GM21529 (cell line): ENCODE data around the gene AUTS2.
A peak's percentile ranks its signal among the peaks of the same experiment; 100 is the strongest.

Experiments used
- ATAC-seq: cut with Tn5 transposase; IDR thresholded peaks from one replicate; pipeline ENCODE4 v1.9.1; 2021; ENCODE audit not compliant: unreplicated experiment

The AUTS2 gene

DNA sequence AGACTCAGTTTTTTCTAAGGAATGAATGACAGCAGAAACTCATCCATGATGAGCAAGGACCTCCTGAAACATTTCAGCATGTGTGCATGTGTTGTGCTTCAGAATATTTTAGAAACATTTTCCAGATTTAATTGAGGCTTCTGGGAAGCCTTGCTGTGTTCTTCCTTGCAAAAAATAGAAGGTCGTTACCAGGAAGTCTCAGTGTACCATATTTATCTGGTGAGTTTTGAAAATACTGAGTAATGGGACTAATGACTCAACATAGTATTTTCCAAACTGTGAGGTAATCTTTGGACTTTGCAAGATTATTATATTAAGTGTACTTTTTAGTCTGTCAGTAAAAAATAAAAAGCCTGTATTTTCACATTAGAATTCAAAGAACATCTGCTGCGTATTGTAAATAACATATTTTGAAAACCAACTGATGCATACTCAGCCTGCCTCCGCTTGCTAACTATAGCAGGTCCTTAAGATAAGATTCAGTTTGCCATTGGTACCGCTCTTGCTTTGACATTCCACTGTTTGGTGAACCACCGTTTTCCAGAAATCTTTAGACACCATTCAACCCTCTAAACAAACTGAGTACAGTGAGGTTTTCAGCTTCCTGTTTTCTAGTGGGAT, 794.1 kb downstream of the AUTS2 start:
- no peak for ATAC-seq

DNA sequence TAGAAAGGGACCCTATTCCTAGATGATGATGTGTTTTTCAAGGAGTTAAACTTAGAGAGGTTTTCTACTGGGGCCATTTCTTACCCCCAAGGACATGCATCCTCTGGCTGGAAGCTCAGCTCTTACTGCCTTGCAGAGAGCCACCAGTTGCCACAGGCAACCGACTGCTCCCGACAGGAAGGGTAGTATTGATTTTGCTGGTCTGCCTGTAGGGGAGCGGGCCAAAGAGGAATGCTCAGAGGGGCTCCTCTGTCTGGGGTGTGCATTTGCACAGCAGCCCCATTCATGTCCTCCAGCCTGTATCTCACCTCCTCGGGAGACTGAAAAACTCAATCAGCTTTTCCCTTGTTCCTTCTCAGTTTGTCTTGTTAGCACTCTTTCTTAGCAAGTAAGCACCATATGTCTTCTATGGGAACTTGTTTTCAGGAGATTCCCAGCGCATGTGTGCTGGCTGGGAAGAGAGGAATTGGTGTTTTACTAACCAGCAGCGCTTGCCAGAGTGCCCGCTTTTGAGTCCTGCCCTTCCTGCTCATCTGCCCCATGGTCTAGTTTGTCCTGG, 794.7 kb downstream of the AUTS2 start:
- no peak for ATAC-seq

DNA sequence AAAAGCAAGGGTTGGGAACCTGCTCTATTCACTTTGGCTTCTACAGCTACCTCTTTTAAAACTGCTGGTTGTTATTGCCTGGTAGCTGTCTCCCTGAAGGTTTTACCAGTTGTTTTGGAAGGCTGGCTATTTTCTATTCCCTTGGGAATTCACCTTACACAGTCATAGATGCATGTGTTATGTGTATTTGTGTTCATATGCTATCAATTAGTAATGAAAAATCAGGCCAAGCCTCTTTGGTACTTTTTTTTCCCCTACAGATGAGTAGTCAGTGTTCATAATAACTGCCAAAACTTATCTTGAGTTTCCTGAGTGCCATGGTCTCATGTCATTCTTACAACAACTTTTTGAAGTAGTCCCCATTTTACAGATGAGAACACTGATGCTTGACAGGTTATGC, 795.7 kb downstream of the AUTS2 start:
- ATAC-seq: no peak

DNA sequence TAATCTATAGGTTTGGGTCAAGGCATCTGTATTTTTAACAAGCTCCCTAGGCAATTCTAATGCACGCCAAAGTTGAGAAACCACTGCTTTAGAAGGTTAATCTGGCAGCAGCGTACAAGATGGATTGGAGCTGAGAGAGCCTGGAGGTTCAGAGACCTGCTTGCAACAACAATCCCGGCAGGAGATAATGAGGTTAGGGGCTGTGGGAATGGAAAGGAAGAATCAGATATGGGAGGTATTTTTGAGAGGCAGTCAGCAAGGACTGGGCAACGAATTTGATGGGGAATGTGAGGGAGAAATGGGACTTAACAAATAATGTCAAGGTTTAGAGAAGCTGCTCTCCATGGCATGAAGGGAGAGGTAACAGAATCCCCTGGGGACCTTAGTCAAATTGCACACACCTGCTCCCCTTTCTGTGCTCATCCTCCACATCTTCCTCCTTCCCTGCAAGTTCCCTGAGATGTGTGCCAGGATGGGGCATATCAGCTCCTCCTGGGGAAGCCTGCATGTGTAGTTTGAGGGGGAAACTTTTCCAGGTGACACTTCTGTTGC, 802.6 kb downstream of the AUTS2 start:
- no peak for ATAC-seq

DNA sequence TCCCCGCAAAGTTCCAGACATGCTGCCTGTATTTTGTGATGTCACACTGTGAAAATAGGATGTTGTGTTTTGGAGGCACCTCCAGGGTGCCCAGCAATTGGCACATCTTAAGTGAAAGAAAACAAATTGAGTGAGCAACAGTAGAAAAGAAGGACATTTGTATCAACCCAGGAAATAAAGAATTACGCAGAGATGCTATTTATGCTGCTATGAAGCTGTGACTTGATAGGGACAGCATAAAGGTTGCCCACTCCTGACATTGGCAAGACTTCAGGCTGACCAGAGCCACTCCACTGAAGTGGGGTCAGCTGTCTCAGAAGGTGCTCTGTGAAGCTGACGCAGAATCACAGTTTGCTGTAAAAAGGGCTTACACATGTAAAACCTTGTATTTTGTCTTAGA, 803.8 kb downstream of the AUTS2 start:
- ATAC-seq: no peak

DNA sequence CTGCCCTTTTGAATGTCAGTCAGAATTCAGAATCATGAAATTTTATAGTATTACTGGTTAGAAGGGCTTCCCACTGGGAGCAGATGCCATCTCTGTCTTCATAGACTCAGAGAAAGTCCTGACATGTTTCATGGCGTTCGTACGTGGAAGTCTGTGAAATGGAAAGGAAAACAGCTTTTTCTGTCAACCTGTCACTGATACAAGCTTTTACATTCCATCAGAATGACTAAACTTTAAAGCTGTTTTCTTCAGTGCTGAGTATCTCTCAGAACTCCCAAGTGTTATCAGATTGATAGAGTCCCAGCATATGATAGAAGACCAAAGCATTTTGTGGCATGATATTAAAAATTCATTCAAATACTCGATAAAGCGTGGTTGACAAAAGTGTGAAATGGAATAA, 807.0 kb downstream of the AUTS2 start:
- ATAC-seq: no peak

DNA sequence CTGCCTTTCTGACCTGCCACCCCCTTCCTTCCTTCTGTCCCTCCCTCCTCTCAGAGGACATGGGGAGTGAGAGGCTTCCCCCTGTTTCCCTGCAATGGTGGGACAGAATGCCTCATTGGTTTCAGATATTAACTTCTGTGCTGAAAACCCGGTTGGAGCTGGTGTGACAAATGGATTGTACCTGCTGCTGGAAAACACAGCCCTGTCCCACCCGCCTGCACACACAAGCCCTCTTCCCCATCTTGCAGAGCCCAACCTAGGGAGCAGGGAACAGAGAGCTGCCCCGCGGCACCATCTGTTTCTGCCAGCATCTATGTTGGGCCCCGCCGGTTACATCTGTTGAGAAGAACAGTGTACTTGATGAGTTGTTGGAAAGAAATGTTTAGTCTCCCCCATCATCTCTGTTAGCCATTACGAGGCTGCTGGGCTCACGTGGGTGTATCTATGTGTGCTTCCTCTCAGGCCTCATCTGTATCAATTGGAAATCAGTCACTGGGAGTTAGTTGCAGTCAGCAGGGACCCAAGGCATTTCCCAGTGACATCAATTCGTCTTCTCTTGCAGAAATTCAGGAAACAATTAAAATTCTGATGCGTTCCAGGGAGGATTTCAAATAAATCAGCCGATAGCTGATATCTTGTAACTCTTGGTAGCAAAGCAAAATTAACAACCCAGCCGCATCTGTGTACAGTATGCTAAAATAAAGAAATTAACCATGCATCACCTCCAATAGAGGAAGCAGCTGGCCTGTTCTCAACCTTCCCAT, 808.1 kb downstream of the AUTS2 start:
- no peak for ATAC-seq

DNA sequence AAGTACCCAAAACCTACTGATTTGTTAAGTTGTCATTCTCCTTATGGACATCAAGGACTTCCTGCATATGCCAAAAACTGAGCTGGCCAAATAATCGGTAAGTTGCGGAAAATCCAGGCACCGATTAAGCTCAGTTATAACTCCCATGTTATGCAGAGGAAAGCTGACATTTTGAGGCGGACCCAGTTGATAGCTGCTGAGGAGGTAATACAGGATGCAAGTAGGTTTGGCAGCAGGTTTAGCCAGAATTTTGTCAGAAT, 808.6 kb downstream of the AUTS2 start:
- ATAC-seq: no peak

DNA sequence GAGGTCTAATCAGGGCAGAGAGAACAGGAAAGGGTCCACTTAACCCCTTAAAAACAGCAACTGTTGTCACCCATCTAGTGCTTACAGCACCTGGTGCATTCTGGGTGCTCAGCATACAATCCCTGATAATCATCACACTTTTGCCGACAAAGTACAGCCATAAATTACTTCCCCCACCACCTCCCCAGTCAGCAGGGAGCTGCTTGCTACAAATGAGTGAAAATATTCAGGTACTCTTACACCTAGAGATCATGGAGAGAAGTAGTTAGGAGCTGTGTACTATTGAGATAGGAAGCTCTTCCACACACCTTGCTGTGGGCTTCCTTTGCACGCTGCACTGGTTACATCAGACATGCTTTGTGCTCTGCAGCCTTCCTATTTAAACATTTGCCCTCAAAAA, 810.2 kb downstream of the AUTS2 start:
- no peak for ATAC-seq

DNA sequence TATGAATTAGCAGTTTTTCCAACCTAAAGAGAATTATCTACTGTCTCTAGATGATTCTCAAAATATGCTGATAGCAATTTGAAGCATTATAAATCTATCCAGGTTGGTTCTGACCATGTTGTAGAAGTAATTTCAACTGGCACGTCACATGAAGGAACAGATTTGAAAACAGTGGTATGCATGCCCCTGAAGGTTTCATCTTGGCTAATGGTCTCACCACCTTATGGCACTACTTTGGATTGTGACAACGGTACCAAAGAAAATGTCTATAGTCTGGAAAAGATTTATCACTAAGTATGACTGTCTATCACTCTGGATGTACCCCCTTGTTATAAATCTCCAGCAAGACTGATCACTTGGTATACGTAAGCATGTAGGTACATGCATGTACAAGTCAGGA, 810.6 kb downstream of the AUTS2 start:
- no peak for ATAC-seq

DNA sequence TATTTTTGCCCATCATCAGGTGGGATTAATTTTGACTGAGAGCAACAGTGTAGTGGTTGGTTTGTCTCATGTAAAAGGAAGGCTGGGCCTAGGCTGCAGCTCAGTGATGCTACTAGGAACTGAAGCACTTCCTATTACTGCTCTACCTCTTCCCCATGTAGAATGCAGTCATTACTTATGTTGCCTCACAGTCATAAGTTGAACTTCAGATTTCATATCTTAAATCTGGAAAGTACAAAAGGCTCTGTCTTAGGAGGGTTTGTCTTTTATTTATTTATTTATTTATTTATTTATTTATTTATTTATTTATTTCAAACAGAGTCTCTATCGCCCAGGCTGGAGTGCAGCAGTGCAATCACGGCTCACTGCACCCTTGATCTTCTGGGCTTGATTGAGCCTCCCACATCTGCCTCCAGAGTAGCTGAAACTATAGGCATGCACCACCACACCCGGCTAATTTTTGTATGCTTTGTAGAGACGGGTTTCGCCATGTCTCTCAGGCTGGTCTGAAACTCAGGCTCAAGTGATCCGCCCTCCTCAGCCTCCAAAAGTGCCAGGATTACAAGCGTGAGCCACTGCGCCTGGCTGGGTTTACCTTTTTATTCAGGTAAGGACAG, 812.0 kb downstream of the AUTS2 start:
- ATAC-seq: peak; percentile 47

DNA sequence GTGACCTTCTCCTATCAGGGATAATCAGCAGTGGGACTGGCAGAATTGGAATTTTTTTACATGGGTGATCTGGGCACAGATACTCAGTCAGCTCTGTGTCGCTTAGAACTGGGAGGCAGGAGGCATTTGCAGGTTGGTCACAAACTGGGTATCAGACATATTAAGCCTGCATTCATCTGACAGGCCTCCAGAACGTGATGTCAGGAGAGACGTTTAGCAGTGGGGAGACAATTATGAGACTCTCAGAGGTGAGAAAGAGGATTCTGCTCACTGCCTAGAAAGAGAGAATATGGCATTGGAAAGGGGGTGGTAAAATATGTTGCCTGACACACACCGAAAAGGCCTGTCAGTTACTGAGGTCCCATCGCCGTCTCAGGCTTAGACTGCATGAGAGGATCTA, 816.1 kb downstream of the AUTS2 start:
- no peak for ATAC-seq

DNA sequence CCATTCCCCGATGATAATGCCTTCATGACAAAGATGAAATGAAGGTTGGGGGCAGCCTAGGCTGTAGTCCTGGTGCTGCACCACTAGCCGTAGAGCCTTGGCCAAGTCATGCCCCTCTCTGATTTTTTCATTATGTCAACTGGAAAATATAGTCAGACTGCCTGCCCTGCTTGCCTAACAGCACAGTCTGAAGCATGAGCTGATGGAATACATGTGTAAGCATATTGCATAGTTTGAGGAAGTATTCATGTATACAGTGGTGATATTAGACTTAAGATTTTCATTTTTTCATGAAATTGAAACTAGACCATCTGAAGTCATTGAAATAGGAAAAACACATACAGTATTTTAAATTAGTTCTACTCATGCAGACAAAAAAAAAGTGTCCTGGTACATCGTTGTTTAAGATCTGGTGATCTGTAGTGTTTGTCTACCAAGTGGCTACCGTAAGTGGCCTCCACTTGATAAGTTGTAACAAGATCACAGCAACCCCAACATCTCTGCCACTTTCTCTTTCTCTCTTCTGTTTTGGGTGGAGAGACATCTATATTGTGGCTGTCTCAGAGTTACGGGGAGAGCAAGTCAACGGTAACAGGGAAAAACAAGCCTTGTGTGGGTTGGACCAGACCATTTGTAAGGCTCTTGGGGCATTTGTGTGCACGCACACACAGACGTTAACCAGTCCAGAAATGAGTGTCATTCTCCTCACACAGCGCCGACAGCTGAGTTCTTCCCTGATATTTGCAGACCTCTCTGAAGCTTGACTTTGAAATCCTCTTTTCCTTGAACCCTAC, 817.1 kb downstream of the AUTS2 start:
- peak; percentile 70 for ATAC-seq

DNA sequence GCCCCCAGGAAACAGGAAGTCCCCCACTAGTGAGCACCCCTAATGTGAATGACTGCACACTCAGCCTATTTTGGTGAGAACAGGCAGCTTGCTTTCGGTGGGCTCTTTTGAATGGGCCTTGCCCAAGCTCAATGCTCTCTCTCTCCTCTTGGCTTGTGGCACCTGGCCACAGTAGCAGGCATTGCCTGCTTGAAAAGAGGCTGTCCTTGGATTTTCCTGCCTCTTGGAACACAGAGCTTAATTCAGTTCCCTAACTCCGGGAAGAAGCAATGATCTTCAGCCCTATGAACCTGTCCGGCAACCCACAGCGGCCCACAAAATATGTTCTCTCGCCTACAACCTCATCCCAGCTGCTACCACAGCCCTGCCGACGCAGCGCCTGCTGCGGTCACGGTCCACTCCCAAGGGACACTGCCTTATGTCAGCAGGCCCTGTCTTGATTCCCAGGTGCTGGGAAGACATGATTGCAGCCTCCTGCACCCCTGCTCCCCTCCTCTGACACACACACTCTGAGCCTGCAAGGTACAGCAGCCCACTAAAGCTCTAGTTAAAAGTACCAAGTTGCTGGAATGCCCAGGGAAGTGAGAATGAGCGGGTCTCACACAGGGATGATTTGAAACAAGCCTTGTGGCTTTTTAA, 818.2 kb downstream of the AUTS2 start:
- ATAC-seq: peak; percentile 54

DNA sequence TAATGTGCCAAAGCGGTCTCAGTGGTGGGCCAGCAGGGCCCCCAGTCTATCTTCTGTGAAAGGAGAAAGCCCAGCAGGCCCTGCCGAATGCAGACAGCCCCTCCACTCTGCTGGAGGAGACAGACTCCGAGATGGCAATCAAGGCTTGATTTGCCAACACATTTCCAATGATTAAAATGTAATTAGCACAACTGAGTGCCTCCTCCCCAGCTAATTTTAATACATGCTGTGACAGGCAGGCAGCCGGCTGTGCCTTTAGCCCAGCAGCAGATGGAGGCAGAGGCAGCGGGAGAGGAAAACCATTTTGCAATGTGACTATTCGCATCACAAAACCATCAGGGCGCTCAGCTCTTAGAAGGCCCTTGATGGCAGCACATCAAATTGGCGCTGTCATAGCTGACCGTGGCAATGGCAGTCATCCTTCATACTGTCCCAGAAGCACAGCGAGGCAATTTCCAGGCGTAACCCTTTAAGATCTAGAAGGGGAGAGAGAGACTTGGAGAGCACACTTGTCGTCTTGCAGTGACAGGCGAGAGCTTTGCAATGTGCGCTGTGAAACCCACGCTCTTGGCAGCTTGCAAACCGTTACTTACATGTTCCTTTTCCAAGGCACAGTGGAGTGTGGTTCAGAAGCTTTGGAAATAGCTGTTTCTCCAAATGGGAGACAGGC, 818.8 kb downstream of the AUTS2 start:
- no peak for ATAC-seq

DNA sequence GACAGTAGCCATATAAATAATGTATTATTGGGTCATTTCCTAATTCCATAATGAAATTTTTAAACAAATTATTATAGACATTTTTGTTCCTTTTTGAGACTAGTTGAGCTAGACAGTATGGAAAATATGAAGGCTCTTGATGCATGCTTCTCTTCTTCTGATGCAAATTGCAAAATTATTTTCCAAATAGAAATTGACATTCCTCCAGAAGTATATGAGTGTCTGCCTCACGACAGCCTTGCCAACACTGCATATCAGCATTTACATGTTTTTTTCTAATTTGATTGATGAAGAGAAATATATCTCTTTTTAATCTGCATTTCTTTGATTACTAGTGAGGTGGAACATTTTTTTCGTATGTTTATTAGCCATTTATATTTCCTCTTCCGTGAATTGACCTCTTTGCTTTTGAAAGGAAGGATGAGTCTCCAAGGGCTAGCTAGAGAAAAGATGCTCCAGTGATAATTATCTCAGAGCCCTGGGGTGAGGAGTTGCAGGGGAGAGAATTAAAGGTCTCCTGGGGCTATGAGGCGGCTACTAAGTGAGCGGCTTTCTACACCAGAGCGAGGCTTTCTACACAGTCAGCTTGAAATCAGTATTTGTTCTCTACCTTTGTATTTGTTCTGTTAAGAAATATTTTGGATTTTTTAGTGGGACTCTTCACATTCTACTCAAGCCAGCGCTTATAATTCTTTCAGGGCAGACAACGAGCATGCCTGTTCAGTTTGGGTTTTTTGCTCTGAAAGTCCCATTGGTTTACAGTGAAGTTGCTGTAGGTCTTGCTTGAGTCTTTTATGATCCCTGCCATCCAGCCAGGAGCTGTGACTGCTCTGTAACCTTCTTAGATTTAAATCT, 821.5 kb downstream of the AUTS2 start:
- ATAC-seq: no peak

DNA sequence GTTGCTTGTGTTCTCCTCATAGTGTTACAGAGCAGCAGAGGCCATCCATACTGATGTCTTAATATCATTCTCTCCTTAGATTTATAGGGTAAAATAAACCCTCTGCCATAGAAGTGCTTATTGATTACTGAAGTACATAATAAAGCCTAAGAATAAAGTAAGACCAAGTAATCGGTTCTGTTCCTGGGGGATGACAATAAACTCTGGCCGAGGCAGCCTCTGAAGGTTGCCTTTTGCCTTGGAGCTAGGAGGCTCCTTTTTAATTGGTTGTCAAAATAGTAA, 822.0 kb downstream of the AUTS2 start:
- no peak for ATAC-seq

DNA sequence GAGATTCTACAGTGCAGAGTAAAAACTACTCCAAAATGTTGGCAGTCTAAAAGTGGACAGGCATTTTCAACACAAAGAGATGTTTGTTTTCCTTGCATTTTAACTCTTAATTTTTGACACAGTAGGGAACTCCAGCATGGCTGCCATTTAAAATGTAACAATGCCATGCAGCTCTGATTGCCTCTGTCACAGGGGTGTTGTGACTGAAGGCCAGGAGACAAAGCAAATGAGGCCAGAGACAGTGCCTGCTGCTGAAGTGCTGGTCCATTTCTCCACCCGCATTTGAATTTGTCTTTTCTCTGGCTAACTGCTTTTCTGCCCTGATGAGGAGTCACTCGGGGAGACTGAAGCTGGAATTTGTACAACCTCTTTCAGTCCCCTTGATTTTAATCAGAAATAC, 823.0 kb downstream of the AUTS2 start:
- no peak for ATAC-seq

DNA sequence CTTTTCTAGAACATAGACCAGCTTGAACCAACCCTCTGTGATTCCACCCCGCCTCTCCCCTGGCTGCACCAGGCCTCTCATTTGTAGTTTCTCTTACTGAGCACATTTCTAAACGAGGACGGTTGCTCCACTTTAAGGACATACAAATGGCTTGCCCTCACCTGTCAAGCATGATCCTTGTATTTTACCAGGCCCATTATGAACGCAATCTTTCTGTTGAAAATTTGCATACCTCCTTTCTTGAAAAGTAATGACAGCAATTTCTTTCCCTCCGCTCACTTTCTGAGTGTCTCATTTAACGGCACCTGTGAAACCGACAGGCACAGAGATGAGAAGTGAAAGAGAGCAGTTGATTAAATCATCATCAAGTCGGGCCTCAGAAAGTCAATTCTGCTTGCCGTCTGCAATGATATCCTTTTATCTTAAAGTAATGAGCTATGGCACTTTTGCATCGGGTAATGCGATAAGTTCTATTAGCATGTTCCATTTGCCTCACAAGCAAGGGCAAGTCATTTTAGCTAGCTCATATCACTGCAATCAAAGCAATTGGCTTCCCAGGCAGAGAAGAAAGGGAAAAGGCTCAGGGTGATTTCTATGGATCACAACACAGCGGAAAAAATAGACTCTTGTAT, 828.1 kb downstream of the AUTS2 start:
- no peak for ATAC-seq
